Amygdala (tissue), 56 donors: ENCODE results near the gene SLC25A45.

ENCODE experiments used
- DNase-seq, 56 donors: peaks; one replicate each; lab custom pipeline; 2025; lab: John Stamatoyannopoulos, UW

Gene SLC25A45

DNA sequence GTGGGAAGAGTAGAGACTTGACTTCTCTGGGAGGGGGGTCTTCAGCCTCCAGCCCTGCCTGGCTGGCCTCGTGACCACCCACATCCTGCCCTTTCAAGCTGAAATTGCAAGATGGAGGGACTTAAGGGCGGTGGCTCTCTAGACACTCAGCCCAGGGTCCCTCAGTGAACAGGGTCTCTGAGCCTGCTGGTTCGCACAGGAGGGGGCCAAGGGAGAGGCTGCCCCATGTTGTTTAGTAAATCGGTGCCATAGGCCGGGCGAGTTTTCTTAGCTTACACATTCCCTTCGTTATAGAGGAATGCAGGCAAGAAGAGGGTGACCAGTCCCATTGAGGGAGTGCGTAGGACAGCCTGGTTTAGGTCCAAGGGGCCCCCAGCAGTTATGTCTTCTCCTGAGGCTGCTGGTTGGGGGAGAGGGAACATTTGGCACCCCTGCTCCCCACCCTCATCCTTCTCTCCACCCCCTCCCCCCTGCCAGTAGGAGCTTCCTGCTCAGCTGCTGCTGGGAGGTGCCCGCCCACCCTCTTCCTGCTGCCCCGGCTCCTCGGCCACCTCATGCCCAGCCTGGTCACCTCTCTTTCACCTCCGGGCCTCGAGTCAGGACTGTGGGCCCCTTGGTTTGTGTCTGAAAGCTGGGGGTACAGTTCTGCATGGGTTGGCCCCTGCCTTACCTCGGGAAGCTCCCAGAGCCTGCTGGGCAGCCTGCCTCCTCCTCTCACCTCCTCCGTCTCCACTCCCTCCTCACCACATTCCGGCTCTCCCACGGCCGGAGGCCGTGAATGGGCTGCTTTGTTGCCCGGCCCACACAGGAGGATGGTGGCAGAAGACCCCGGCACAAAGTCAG is 7.9 kb upstream of the SLC25A45 start:
- peak in 1 of 56 donors; percentile 20 for DNase-seq

DNA sequence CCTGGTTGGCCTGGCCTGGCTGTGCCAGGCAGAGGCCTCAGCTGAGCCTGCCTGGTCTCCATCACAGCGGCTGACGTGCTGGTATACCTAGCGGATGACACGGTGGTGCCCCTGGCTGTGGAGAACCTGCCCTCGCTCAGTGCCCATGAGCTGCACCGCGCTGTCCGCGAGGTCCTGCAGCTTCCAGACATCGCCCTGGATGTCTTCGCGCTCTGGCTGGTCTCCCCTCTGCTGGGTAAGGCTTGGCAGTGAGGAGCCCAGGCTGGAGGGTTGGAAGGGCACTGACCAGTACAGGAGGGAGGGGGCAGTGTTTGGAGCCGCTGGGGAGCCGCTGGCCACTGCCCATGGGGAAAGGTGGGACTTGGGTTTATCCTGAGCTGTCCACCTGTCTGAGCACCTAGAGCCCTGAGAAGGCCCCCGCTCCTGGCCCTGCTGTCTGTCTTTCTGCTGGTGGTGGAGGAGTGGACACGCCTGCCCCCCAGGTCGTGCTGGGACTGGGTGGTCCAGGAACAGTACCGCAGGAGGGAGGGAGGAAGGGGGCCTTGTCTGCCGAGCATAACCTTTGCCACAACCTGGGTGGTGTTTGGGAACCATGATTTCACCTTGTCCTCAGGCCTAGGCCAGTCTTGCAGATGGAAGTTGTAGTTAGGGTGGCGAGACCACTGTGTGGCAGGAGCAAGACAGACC is 7.0 kb upstream of the SLC25A45 start:
- DNase-seq: no peak

- no peak for DNase-seq
These were observed 6.3 kb upstream of the SLC25A45 start for GRCh38 chr11:65388731-65389130.

DNA sequence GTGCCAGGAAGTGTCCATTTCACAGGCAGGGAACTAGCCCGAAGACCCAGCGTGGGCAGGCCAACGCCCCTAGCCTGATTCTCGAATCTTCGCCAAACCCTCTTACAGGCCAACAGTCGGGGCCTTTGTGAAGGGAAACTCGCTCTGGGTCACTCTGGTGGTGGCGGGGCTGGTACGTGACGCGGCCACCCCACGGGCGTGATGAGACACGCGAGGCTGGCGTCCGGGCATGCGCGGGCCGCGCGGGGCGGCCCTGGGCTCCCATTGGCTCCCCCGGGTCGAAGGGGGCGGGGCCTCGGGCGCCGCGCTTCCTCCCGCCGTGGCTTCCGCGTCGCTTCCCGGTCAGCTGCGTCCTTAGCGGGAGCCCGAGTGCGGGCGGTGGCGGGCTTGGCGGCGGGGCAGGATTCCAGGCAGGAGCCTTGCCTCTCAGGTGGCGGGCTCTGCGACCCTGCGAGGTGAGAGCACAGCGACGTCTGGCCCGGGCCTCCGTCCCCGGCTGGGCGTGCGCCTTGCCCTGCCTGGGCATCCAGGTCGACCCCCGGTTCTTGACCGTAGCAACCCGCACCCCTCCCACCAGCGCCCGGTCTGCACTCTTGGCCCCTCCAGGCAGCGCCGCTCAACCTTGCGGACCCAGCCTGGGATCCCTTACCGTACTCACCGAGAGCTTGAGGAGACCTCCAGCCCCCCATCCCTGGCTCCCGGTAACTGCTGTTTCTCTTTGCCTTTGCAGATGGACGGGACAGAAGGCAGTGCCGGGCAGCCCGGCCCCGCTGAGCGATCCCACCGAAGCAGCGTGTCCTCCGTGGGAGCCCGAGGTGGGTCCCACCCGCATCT is 4.1 kb upstream of the SLC25A45 start, which contains the start of gene FRMD8:
FRMD8 (plus strand) TSS at position 331 of the 834 bp plus-strand sequence; CDS start at position 731, 400 bp downstream.
- peak; percentile 18 to 96 (median 86) for DNase-seq

DNA sequence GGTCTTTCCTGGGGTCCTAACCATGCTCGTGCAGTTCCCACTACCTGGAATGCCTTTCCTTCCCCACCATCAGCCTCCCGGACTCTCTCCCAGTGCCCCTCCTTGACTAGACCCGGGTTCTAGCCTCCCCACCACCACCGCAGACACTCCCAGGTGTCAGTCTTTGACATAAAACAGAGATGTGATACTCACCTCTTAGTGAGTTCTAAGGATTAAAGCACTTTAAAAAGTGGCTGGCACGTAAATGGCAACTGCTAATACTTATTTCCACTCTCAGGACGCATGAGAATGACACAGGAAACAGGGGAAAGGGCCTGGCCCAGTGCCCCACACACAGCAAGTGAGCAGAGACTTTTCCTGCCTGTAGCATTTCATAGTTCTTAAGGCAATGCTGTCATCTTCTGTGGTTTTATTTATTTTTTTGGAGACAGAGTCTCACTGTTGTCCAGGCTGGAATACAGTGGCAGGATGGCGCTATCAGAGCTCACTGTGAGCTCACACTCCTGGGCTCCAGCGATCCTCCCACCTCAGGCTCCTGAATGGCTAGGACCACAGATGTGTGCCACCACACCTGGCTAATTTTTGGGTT is 1.9 kb upstream of the SLC25A45 start:
- no peak for DNase-seq

GRCh38 chr11:65383778-65384177 is 1.3 kb upstream of the SLC25A45 start:
- DNase-seq: no peak

DNA sequence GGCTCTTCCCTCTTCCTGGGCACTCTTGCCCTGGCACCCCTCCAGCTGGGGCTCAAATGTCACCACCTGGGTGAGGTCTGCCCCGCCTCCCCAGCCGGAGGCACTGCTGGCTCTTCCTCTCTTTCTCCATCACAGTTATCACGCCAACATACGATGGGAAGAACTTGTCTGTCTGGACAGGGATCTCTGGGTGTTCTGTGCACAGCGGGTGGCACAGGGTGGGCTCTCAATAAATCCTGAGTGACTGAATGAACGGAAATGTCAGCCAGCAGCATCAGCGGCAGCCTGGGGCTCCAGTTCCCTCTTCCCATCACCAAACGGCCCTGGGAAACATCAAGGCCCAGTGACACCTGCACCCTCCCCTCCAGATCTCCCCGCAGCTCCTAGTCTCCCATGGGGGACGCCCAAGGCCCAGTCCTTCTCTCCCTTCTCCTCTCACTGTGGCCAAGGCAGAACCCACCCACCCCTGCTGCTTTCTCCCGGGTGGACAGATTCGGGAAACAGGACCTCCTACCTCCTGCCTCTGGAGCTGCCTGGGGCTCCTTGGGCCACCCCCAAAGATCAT is 440 bp upstream of the SLC25A45 start:
- DNase-seq: no peak

- DNase-seq: peak in 1 of 56 donors; percentile 33
These were observed 772 bp downstream of the SLC25A45 start for GRCh38 chr11:65381716-65382032.

- no peak for DNase-seq
These were observed 1.9 kb downstream of the SLC25A45 start for GRCh38 chr11:65380460-65381119.

- no peak for DNase-seq
These were observed 2.6 kb downstream of the SLC25A45 start for GRCh38 chr11:65379698-65380459.

DNA sequence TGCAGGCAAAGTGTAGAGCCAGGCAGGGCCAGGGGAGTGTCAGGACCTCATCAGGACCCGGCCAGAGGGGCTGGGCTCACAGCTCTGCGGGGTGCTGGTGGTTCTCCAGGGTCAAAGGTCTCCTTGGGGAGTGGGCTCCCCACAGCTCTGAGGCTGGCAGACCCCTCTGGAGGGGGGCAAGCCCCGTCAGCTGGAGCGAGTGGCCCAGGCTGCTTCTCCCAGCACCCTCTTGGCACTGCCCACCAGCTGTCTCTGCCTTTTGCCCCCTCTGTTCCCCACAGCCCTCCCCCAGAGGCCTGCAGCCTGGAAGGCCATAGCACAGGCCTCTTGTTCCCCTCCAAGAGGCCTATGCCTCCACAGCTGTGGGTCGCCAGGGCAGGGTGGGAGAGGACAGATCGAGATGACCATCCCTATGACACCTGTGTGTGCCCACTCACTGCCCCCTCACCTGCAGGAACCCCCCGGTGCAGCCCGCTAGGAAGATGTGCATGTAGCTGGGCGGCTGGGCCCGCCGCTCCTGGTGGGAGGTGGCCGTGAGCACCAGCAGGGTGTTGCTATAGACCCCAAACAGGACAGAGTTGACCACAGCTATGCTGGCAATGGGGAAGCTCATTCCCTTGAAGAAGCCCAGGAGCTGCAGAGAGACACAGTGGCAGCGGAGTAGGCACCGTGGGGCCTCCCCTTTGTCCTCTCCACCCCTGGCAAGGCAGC is 3.4 kb downstream of the SLC25A45 start:
- DNase-seq: no peak

DNA sequence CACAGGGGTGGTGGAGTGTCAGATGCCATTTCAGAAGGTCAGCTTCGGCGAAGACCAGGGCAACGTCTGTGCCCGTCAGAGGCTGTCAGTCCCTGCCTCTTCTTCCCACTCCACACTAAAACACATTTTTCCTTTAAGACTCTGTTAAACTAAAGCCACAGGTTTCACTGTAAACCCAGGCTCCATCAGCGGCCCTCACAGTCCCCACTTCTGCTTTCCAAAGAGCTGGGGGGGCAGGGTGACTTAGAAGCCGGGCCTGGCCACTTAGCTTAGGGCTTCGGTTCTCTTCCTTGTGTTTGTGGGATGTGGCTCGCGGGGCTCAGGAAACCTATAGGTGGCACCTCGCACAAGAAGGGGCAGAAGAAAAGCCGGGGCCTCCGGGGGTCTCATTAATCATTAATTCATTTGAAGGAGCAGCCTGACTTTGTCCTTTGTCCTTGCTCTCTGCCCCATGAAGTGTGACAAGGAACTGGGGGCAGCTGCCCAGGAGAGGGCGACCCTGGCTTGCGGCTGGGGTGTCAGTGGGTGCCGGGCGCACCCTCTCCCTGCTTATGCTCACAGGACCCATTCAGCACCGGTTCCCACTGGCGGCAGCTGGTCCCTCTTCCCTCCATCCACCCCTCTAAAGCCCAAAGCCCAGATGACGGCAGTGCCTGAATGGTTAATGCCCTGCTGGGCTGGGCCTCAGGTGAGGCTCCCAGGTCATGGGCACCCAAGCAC is 4.1 kb downstream of the SLC25A45 start:
- peak in 4 of 56 donors; percentile 4 to 42 (median 22) for DNase-seq

DNA sequence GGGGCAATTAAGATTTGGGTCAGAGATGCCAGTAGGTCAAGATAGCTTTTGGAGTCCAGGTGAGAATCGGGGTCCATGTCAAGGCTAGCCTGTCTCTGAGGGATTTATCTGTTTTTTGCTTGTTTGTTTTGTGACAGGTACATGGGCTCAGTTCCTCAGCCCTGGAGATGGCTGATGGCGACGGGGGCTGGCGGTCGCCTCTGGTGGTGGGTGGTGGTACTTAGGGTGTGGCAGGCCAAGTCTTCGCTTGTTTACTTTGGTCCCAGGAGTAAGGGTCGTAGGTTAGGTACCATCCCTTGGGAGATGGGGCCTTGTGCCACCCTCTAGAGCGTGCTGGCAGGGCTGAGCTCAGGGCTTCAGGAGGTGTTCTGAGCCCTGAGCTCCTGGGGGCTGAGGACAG is 4.7 kb downstream of the SLC25A45 start:
- no peak for DNase-seq

DNA sequence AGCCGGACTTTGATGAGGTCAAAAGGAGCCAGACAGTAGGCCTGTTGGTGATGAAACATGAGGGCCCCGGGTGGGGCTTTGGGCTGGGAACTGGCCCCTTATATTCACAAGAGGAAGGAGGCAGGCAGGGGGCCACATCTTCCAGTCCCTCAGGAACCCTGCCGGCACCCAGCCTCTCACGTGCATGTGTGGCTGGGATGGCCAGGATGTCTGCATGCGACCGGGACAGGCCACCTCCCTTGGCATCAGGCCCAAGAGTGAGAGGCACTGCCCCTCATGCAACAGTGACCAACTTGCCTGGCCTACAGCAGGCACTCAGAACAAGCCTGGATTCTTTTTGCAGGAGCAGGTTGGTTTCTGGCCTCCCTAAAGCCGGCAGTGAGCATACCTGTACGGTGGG is 5.4 kb downstream of the SLC25A45 start:
- DNase-seq: no peak

GRCh38 chr11:65376138-65376713 is 6.2 kb downstream of the SLC25A45 start:
- no peak for DNase-seq

DNA sequence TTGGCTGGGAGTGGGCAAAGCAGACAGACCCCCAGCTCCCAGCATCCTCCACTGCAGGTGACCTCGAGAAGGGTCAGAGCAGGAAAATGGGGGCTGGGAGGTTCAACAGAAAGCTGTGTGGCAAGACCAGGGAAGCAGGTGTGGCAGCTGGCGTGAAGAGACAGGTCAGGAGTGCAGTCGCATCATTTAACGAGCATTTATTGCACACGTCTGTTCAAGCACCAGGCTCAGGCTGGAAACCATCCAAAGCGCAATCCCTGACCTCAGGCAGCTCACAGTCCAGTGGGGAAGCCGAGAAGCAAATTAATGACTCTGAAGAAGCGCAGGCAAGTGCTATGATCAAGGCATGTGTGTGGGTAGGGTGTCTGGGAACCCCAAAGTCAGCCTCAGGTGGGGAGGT is 7.4 kb downstream of the SLC25A45 start:
- DNase-seq: no peak

DNA sequence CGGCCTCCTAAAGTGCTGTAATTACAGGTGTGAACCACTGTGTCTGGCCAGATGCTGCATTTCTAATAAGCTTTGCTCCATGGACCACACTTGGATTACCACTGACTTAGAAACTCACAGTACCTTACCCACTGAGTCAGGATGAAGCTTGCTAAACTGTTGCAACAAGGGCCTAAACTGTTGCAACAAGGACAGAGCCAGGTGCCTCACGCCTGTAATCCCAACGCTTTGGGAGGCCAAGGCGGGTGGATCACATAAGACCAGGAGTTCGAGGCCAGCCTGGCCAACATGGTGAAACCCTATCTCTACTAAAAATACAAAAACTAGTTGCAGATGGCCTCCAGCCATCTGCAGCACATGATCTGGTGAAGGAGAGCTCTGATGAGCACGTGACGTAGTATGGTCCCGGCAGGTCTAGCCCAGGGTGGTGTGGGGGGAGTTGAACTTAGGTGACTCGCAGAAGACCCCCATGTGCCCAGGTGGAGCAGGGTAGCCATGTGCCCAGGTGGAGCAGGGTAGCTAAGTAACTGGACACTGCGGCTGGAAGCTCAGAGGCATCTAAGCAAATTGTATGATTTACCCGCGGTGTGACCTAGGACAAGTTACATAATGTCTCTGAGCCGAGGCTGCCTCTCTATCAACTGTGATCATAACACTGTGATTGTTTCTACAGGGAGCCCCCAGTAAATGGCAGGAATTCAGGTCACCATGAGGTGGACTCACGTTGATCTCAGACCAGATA is 8.4 kb downstream of the SLC25A45 start:
- no peak for DNase-seq
